HL-60/S4 (cell line): ENCODE results near the gene ANTKMT.

Experiments used
- in situ Hi-C: fragments of 300-500 bp; cut with MboI; formaldehyde crosslinking; loops from 2 replicates; pipeline ENCODE4 v1.14.3; 2022; ENCODE audit warnings: low sequenced_read_pairs

ANTKMT gene

GRCh38 chr16:695355-696089, 25.4 kb upstream of the ANTKMT start:
- in situ Hi-C loops = no loop called here

GRCh38 chr16:698911-699671, 21.9 kb upstream of the ANTKMT start:
- in situ Hi-C loops = no loop called here

- in situ Hi-C loops = loop anchor here (25.0 kb wide), 1 partner anchor 361 kb away; the partner anchor contains the start of gene SSTR5
Measured at GRCh38 chr16:700684-701584, 20.0 kb upstream of the ANTKMT start.

GRCh38 chr16:702341-702740, 18.6 kb upstream of the ANTKMT start:
- in situ Hi-C loops = loop anchor here (25.0 kb wide), 1 partner anchor 360 kb away; the partner anchor contains the start of gene SSTR5

GRCh38 chr16:703406-703805, 17.5 kb upstream of the ANTKMT start:
- in situ Hi-C loops = loop anchor here (25.0 kb wide), 1 partner anchor 359 kb away; the partner anchor contains the start of gene SSTR5

- in situ Hi-C loops = loop anchor here (25.0 kb wide), 1 partner anchor 358 kb away; the partner anchor contains the start of gene SSTR5
Measured at GRCh38 chr16:704047-704446, 16.9 kb upstream of the ANTKMT start.

- in situ Hi-C loops = loop anchor here (25.0 kb wide), 1 partner anchor 358 kb away; the partner anchor contains the start of gene SSTR5
Measured at GRCh38 chr16:704552-705380, 16.2 kb upstream of the ANTKMT start.

- in situ Hi-C loops = loop anchor here (25.0 kb wide), 1 partner anchor 357 kb away; the partner anchor contains the start of gene SSTR5
Measured at GRCh38 chr16:705431-706188, 15.3 kb upstream of the ANTKMT start, which contains the start of gene FBXL16. Gene FBXL16, minus strand, starts transcription at chr16:705801. Its CDS starts 8,396 bp downstream, at chr16:697405.

- in situ Hi-C loops = loop anchor here (25.0 kb wide), 1 partner anchor 356 kb away; the partner anchor contains the start of gene SSTR5
Measured at GRCh38 chr16:706189-707061, 14.5 kb upstream of the ANTKMT start.

GRCh38 chr16:707062-707538, 13.8 kb upstream of the ANTKMT start:
- in situ Hi-C loops = loop anchor here (25.0 kb wide), 1 partner anchor 355 kb away; the partner anchor contains the start of gene SSTR5

- in situ Hi-C loops = loop anchor here (25.0 kb wide), 1 partner anchor 354 kb away; the partner anchor contains the start of gene SSTR5
Measured at GRCh38 chr16:708019-708418, 12.9 kb upstream of the ANTKMT start.

GRCh38 chr16:708959-709358, 12.0 kb upstream of the ANTKMT start:
- in situ Hi-C loops = loop anchor here (25.0 kb wide), 1 partner anchor 353 kb away; the partner anchor contains the start of gene SSTR5

GRCh38 chr16:709566-710499, 11.1 kb upstream of the ANTKMT start:
- in situ Hi-C loops = loop anchor here (5.0 to 25.0 kb wide), 2 partner anchors 77 to 352 kb away; partner anchors contain the start of genes CHTF18, RPUSD1 and SSTR5

- in situ Hi-C loops = loop anchor here (5.0 to 25.0 kb wide), 2 partner anchors 77 to 352 kb away; partner anchors contain the start of genes CHTF18, RPUSD1 and SSTR5
Measured at GRCh38 chr16:710500-711075, 10.4 kb upstream of the ANTKMT start.

- in situ Hi-C loops = loop anchor here (5.0 to 25.0 kb wide), 2 partner anchors 76 to 351 kb away; partner anchors contain the start of genes CHTF18, RPUSD1 and SSTR5
Measured at GRCh38 chr16:711084-711483, 9.9 kb upstream of the ANTKMT start.
